GM19452 (cell line): ENCODE results near the gene TSSK6.

Experiments used
- ATAC-seq: cut with Tn5 transposase; IDR thresholded peaks from one replicate; pipeline ENCODE4 v1.9.1; 2021; ENCODE audit not compliant: unreplicated experiment

Gene TSSK6

GRCh38 chr19:19465436-19466070 is 49.8 kb downstream of the TSSK6 start:
- no peak for ATAC-seq

GRCh38 chr19:19464339-19465098 is 50.8 kb downstream of the TSSK6 start:
- ATAC-seq = no peak
